HG03103 (cell line): ENCODE measurements around the gene GRK3.

Experiments used
- ATAC-seq: cut with Tn5 transposase; IDR thresholded peaks from one replicate; pipeline ENCODE4 v1.9.1; 2021; ENCODE audit warnings: low read depth; ENCODE audit not compliant: unreplicated experiment

GRK3 gene

GRCh38 chr22:25749420-25750169, 185.1 kb downstream of the GRK3 start:
- ATAC-seq = no peak

- no peak for ATAC-seq
Measured at GRCh38 chr22:25750569-25751173, 186.2 kb downstream of the GRK3 start.

- ATAC-seq = no peak
Measured at GRCh38 chr22:25751174-25751581, 186.7 kb downstream of the GRK3 start.

GRCh38 chr22:25752615-25753214, 188.2 kb downstream of the GRK3 start:
- no peak for ATAC-seq

DNA sequence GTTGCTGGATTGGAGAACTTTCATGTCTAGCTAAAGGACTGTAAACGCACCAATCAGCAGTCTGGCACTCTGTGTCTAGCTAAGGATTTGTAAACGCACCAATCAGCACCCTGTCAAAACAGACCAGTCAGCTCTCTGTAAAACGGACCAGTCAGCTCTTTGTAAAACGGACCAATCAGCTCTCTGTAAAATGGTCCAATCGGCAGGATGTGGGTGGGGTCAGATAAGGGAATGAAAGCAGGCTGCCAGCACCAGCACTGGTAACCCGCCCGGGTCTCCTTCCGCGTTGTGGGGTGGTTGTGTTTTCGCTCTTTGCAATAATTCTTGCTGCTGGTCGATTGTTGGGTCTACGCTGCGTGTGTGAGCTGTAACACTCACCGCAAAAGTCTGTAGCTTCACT, 188.8 kb downstream of the GRK3 start:
- no peak for ATAC-seq

- no peak for ATAC-seq
Measured at GRCh38 chr22:25754527-25755202, 190.2 kb downstream of the GRK3 start.

- no peak for ATAC-seq
Measured at GRCh38 chr22:25757686-25758085, 193.2 kb downstream of the GRK3 start.

DNA sequence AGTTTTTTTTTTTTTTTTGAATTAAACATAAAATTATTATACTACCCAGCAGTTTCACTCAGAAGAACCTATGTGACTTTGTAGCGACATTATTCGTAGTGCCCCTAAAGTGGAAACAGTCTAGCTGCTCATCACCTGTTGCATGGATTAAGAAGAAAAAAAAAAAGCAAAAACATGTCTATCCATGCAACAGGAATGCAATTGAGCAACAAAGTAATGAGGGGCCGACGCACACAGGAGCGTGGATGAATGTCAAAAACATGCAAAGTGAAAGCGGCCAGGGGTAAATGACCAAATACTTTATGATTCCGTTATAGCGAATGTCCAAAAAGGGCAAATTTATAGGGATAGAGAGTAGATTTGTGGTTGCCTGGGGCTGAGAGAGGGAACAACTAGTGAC, 193.8 kb downstream of the GRK3 start:
- no peak for ATAC-seq

DNA sequence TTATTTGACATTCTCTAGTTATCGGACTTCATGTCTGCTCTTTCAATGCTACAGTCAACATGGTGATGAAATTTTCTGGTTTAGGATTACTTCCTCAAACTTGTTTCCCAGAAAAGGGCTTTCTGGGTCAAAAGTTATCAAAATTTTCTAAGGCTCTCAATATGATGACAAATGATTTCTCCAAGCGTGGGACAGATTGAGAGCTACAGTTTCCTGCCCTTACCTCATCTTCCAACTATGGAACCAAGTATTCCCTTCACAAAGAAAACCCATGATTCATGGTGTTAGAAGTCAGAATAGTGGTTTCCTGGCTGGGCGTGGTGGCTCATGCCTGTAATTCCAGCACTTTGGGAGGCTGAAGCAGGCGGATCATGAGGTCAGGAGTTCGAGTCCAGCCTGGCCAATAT, 195.4 kb downstream of the GRK3 start:
- ATAC-seq = no peak

DNA sequence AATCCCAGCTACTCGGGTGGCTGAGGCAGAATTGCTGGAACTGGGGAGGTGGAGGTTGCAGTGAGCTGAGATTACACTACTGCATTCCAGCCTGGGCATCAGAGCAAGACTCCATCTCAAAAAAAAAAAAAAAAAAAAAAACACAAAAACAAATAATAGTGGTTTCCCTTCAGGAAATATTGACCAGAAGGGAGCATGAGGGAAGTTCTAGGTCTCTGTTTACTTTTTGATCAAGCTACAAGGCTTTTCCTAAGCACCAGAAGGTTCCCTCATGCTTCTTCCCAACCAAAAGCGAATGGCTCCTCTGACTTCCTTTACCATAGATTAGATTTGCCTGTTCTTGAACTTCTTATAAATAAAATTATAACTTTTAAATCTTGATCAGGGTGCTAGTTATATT, 195.8 kb downstream of the GRK3 start:
- ATAC-seq = no peak

DNA sequence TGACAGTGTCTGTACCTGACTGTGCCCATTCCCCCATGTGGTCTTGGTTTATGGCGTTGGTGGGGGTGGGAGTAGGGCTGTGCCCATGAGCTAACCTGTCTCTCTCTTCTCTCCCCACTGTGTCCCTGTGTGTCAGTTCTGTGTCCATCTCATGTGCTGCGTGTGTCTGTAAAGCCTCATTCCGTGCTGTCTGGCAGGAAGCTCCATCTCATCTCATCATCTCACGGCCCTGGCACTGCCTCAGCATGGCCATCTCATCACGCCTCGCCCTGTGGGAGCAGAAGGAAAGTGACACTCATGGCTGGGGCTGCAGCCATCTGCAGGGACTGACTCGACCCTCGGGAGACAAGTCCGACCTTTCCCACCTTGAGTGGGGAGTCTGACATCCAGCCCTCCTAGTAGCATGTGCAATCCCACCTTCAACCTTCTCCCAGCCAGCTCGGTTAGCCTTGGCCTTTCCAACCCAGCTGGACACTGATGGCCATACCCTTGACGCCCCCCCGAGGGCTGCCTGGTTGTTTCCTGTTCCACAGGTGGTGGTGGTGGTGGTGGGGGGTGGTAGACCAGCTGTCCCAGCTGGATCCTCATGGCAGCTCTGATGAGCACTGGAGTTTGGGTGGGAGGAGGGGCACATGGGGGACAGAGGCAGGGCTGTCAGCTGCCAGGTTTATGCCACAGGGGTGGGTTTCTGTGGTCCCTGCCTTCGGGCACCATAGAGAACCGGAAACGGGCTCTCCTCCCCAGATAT, 196.5 kb downstream of the GRK3 start:
- ATAC-seq = no peak

GRCh38 chr22:25762147-25762546, 197.7 kb downstream of the GRK3 start:
- no peak for ATAC-seq

DNA sequence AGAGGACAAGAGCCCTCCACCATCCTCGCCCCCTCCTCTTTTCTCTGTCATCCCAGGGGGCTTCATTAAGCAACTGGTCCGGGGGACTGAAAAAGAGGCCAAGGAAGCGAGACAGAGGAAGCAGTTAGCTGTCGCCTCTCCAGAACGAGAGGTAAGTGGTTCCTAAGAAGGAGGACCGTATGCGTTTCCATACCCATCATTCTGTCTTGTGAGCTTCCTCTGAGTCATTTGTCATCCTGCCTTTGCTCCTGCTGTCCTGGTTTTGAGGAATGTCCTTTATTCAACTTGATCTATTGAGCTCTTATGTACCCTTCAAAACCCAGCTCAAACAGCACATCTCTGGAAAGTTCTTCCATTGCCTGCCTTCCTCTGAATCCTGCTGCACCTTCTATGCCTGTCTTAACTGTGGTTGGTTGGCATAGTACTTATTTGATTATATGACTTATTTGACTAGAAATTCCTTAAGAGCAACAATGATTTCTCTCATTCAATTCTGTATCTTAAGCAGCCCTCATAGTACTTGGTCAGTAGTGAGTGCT, 198.8 kb downstream of the GRK3 start:
- ATAC-seq = no peak

DNA sequence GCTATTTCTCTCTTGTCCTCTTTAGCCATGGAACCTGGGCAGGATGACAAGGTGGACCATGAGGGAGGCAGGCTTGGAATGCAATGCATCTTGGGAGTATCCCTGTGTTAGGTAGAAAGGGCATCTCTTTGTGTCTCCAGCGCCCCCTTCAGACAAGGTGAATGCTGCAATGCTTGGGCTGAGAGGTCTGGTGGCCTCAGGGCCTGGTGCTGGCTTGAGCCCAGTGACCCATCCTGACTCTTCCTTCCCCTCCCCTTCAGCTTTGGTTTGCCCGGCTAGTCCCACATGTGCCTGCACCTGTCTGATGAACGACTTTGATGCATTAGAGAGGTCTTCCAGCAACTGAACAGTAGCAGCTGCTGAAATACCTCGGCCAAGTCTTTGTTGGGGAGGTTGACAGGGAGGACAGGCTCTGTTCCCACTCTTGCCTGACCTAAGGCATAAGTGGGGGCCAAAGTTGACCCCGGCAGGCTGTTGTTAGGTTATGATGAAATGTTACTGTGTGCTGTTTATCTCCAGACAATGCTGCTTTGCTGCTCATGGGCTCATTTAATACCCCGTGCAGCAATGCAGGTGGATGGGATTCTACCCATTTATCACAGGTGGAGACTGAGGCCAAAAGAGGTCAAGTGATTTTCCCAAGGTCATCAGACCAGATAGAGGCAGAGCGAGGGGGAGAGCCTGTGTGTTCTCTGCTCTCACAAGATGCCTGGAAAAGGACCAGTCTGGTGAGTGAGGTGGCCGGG, 200.0 kb downstream of the GRK3 start:
- no peak for ATAC-seq

- ATAC-seq = no peak
Measured at GRCh38 chr22:25765016-25765367, 200.5 kb downstream of the GRK3 start.

DNA sequence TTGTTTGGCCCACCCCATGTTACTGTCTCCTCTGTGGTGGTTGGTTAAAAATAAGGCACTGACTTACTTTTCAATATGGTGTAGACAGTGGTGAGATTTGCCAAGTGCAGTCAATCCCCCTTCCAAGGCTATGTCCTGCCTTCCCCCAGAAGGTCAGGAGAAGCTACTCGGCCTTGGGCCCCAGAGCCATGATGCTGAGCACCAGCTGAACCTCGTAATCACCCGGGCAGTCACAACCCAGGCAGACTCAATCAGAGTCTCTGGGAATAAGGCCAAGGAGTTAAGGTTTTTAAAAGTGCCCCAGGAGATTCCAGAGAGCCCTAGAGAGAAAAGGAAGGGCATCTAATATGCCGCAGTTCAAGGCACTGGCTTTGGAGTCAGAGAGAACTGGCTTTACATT, 201.3 kb downstream of the GRK3 start:
- ATAC-seq = no peak

DNA sequence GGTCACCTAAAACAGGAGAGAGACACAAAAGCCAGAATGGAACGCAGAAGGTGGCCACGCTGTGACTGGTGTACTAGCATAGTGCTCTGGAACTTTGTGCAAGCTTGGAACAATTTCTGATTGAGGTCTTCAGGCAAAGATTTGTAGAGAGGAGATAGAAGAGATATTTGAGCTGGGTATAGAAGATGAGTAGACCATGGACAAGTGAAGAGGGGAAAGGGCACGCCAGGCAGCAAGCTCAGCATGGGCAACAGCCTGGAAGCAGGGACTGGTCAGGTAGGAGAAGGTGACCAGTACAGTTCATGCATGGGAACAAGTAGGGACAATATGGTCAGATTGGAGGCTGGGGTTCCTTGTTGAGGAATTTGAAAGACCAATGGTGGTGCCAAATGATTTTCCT, 201.9 kb downstream of the GRK3 start:
- no peak for ATAC-seq

DNA sequence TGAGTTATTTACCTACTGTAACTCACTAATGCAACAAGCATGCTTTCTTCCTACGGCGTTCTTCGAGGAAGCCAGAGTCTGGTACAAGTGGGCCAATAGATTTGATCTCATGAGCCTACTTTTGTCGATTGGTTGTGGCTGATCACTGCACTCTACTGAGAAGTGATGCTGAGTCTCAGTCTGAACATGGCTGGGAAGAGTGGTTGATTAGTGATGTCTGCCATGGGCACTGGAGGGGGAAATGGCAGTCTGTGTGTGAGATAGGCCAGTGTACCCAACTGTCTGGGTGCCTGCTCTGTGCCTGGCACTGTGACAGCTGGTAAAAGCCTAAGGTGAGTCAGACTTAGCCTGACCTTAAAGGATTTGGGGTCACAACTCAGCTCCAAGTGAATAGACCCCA, 205.9 kb downstream of the GRK3 start:
- ATAC-seq = no peak

DNA sequence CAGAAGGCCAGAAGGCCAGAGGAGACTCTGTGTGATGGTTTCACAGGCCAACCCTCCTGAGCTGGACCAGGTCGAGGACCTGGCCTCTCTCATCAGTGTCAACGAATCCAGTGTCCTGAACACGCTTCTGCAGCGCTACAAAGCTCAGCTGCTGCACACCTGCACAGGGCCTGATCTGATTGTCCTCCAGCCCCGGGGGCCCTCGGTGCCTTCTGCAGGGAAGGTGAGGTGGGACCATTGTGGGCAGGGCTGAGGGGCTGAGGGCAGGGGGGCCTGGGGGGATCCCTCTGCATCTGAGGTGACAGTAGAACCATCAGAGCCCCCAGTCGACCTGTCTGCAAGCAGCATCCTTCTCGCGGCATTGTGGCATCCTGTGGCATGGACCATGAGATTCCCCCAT, 207.8 kb downstream of the GRK3 start:
- ATAC-seq = no peak

- ATAC-seq = no peak
Measured at GRCh38 chr22:25774575-25775026, 210.1 kb downstream of the GRK3 start.
